HUES64 (cell line): ENCODE results near the gene R3HDM2.

Source experiments
- H3K27ac ChIP-seq: 2 replicates; pipeline ENCODE4 v1.7.0; 2013; ENCODE audit warnings: low read depth, low read length, inconsistent platforms
- H3K27me3 ChIP-seq: 2 replicates; pipeline ENCODE4 v1.6.1; 2013; ENCODE audit warnings: mild to moderate bottlenecking, low read length; ENCODE audit not compliant: insufficient read depth
- H3K36me3 ChIP-seq: 2 replicates; pipeline ENCODE4 v1.6.1; 2013; ENCODE audit warnings: mild to moderate bottlenecking, low read length; ENCODE audit not compliant: insufficient read depth
- H3K4me1 ChIP-seq: 2 replicates; pipeline ENCODE4 v1.6.1; 2013; ENCODE audit warnings: mild to moderate bottlenecking, low read length, moderate library complexity; ENCODE audit not compliant: insufficient read depth
- H3K4me3 ChIP-seq: 2 replicates; pipeline ENCODE4 v1.5.1; 2013; ENCODE audit warnings: mild to moderate bottlenecking, low read length, moderate library complexity
- H3K9ac ChIP-seq: 2 replicates; pipeline ENCODE4 v1.6.1; 2013; ENCODE audit warnings: mild to moderate bottlenecking, low read depth, low read length
- H3K9me3 ChIP-seq: 2 replicates; pipeline ENCODE4 v1.6.1; 2013; ENCODE audit warnings: low read depth, low read length; ENCODE audit not compliant: insufficient read depth
- WGBS: fragments of 150-250, 120-280 bp; methylation state at CpG from one replicate; pipeline ENCODE4 v1.1.7; 2013; ENCODE audit warnings: missing lambda C conversion rate; 5-methylcytosine and 5-hydroxymethylcytosine counted together

The R3HDM2 gene

DNA sequence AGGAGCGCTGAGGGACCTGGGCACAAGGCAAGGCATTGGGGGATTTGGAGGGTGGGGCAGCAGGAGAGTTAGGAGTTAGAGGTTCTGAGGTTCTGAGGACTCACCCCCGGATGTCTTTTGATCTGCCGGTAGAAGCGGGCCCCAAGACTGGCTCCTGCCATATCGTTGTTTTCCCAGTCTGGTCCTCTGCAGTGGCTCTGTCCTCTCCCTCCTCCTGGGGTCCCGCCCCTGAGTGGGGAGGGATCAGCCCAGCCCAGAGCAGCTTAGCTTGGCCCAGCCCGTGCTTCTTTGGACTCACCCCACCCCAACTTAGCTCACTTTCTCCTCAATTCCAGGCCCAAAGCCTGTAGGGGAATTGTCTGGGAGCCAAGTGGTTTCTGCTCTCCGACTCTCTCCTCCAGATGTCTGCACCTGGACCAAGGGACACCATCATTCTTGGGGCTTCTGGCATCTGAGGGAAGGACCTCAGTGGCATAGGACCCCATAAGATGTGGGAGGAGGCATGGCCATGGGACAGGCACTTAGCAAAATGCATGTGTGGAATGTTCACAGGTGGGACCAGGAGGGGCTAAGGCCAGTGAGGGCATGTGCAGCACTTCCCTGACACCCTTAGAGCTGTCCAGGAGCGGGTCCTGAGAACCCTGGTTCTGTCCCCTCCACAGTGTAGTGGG is 193.8 kb downstream of the R3HDM2 start:
- Histone ChIP-seq H3K4me3 (peak overlapping the region; percentile 57; the same call in 1 of the 2 replicates), H3K9me3 (no peaks in the 10 kb centered on the region), H3K27me3 (peaks cover 74% of the 10 kb centered on the region), H3K36me3 (peaks cover 26% of the 10 kb centered on the region), H3K4me1 (peaks cover 14% of the 10 kb centered on the region), H3K27ac (no peak overlapping the region), H3K9ac (no peak overlapping the region)
- 44% methylated on average over 8 of the region's 9 CpGs for WGBS

DNA sequence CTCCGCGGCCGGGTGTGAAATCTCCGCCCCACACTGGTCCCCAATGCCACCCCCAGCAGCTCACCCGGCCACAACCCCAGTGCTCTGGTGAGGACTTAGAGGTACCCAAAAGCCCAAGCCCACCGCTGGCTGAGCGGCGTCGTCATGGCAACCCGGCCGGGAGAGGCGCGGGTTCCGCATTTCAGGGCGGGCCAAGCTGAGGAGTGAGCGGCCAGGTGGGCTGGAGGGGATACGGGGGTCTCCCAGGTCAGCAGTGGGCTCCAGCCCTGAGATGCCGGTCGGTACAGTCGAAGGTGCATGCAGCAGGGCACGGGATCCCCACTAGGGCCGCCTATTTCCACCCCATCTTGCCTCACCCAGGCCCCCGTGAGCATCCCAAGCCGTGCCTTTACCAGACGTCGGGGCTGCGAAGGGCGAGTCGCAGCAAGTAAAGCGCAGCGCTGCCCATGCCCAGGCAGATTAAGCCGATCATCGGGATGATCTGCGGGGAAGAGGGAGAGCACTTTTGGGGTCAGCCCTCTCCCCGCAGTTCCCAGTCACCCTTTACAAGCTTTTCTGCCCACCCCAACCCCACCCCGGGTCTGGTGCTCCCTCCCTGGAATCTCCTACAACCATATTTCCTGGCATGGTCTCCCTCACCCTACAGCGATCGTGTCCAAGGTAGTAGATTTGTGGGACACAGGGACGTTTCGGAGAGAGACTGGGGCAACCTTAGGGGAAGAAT is 194.5 kb downstream of the R3HDM2 start:
- 40% methylated on average over 40 of the region's 40 CpGs for WGBS
- H3K36me3 ChIP-seq = peaks cover 33% of the 10 kb centered on the region
- peaks cover 67% of the 10 kb centered on the region for H3K27me3 ChIP-seq
- peaks cover 13% of the 10 kb centered on the region for H3K4me1 ChIP-seq
- H3K27ac ChIP-seq = no peak overlapping the region
- peak overlapping the region; percentile 8; the same call in 1 of the 2 replicates for H3K4me3 ChIP-seq
- H3K9ac ChIP-seq = no peak overlapping the region
- H3K9me3 ChIP-seq = no peaks in the 10 kb centered on the region

DNA sequence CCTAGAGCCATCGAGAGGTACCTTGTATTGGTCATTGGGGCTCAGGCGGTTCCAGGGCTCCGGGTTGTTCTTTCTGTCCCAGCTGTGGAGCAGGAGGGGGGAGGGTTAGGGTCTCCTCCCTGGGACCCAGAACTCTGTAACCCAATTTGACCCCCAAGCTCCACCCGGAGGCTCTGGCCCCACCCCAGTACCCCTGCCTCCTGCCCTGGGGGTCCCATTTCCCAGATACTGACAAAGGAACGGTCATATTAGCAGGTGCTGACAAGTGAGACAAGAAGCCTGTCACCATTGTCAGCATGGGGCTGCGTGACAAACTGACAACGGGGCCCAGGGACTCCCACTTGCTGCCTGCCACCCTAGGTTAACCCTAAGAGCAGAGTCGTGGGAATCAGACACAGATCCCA is 195.1 kb downstream of the R3HDM2 start:
- Histone ChIP-seq H3K36me3 (peaks cover 39% of the 10 kb centered on the region), H3K4me3 (no peak overlapping the region), H3K9ac (no peak overlapping the region), H3K27me3 (peaks cover 60% of the 10 kb centered on the region), H3K9me3 (no peaks in the 10 kb centered on the region), H3K4me1 (peaks cover 12% of the 10 kb centered on the region), H3K27ac (no peak overlapping the region)
- 74% methylated on average over 8 of the region's 8 CpGs for WGBS

DNA sequence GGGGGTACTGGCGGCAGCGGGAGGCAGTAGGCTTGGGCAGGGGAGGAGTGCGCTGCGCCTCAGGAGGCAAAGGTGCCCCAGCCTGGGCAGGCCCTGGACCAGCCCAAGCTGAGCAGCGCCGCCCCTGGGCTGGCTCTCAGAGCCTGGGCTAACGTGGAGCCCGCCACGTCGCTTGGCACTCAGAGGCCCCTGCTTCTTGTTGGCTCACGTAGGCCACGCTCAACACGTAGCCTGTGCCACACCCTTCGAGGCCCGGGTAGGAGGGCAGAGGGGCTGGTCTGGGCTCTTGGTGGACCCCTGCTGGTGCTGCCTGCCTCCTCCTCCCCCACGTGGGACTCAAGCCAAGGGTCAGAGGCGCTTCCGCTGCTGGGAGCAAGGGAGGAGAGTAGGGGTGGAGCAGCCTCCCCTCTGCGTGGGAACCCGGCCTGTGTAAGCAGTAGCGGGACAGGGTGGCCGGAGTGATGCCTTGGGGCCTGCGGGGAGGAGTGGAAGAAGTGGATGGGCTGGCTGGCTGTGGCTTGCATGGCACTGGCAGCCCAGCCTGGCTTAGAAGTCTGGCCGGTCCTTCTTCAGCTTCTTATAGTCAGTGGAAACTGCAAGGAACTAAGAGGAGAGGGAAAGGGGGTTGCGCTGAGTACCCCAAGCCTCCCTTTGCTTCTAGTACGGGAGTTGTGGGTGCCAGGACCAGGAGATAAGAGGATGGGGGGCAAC is 195.7 kb downstream of the R3HDM2 start:
- Histone ChIP-seq H3K36me3 (peaks cover 40% of the 10 kb centered on the region), H3K4me1 (peaks cover 14% of the 10 kb centered on the region)

DNA sequence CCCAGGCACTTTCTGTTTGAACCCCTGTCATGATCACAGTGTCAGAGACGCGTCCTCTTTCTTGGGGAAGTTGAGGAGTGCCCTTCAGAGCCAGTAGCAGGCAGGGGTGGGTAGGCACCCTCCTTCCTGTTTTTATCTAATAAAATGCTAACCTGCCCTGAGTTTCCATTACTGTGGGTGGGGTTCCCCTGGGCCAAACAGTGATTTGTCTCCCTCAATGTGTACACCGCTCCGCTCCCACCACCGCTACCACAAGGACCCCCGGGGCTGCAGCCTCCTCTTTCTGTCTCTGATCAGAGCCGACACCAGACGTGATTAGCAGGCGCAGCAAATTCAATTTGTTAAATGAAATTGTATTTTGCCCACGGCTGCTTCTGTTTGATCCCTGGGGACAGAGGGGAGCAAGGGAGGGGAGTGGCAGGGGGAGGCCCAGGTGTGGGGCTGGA is 196.2 kb downstream of the R3HDM2 start:
- peaks cover 49% of the 10 kb centered on the region for H3K27me3 ChIP-seq
- H3K4me1 ChIP-seq = peaks cover 14% of the 10 kb centered on the region
- peaks cover 40% of the 10 kb centered on the region for H3K36me3 ChIP-seq
- 91% methylated on average over 10 of the region's 10 CpGs for WGBS
- no peak overlapping the region for H3K4me3 ChIP-seq
- H3K9ac ChIP-seq = no peak overlapping the region
- H3K9me3 ChIP-seq = no peaks in the 10 kb centered on the region
- no peak overlapping the region for H3K27ac ChIP-seq

More for the DNA sequence above, 195.7 kb downstream of the R3HDM2 start:
- WGBS = 61% methylated on average over 26 of the region's 26 CpGs
- Histone ChIP-seq H3K9ac (no peak overlapping the region), H3K9me3 (no peaks in the 10 kb centered on the region), H3K27me3 (peaks cover 55% of the 10 kb centered on the region), H3K4me3 (no peak overlapping the region), H3K27ac (no peak overlapping the region)

DNA sequence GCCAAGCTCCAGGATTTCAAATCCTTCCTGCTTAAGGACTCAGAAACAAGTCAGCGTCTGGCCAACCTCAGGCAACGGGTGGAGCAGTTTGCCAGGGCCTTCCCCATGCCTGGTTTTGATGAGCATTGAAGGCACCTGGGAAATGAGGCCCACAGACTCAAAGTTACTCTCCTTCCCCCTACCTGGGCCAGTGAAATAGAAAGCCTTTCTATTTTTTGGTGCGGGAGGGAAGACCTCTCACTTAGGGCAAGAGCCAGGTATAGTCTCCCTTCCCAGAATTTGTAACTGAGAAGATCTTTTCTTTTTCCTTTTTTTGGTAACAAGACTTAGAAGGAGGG is 196.6 kb downstream of the R3HDM2 start:
- H3K36me3 ChIP-seq = peaks cover 40% of the 10 kb centered on the region
- peaks cover 14% of the 10 kb centered on the region for H3K4me1 ChIP-seq
- no peak overlapping the region for H3K9ac ChIP-seq
- H3K27ac ChIP-seq = no peak overlapping the region
- no peak overlapping the region for H3K4me3 ChIP-seq
- H3K27me3 ChIP-seq = peaks cover 46% of the 10 kb centered on the region
- no peaks in the 10 kb centered on the region for H3K9me3 ChIP-seq
- WGBS = 89% methylated on average over 3 of the region's 3 CpGs

DNA sequence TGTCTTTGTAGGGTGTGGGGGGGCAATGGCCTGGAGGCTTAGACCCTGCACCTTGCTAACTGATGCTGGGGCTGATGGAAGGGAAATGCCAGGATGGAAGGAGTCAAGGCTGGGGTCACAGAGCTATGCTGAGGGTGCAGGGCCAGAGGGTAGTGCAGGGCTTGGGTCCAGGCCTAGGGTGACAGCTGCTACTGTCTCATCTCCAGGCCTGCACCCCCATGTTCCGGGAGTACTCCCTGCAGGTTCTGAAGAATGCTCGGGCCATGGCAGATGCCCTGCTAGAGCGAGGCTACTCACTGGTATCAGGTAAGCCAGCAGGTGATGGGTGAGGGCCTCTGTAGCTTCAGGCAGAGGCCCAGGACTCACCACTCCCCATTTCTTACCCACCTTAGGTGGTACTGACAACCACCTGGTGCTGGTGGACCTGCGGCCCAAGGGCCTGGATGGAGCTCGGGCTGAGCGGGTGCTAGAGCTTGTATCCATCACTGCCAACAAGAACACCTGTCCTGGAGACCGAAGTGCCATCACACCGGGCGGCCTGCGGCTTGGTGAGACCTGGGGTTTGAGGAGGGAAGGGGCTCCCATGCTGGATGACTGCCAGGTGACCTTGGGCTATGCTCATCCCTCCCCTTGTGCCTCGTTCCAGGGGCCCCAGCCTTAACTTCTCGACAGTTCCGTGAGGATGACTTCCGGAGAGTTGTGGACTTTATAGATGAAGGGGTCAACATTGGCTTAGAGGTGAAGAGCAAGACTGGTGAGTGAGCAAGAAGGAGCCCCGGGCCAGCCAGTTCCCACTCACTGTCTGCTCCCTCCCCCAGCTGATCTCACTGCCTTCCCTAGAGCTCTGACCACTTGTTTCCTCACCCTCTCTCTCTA is 197.2 kb downstream of the R3HDM2 start:
- H3K9me3 ChIP-seq = no peaks in the 10 kb centered on the region
- peaks cover 46% of the 10 kb centered on the region for H3K27me3 ChIP-seq
- H3K9ac ChIP-seq = no peak overlapping the region
- peaks cover 40% of the 10 kb centered on the region for H3K36me3 ChIP-seq
- H3K4me3 ChIP-seq = no peak overlapping the region
- no peak overlapping the region for H3K27ac ChIP-seq
- 93% methylated on average over 15 of the region's 15 CpGs for WGBS
- peaks cover 14% of the 10 kb centered on the region for H3K4me1 ChIP-seq

DNA sequence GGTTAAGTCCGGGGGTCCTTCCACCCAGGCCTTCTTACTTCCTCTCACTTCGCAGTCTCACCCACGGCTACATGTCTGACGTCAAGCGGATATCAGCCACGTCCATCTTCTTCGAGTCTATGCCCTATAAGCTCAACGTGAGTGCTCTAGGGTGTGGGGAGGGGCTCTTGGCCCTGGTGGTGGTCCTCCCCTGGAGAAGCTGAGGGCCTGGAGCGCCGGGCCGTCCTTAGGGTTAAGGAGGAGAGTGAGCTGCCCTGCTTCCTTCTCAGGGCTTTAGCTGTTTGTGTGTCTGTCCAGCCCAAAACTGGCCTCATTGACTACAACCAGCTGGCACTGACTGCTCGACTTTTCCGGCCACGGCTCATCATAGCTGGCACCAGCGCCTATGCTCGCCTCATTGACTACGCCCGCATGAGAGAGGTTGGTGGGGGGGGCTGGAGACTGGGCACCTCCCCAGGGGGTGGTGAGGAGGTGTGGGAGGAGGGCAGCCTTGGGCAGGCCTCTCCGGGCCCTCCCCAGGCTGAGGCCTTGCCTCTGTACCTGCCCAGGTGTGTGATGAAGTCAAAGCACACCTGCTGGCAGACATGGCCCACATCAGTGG is 198.6 kb downstream of the R3HDM2 start:
- 96% methylated on average over 19 of the region's 19 CpGs for WGBS
- no peak overlapping the region for H3K9ac ChIP-seq
- peaks cover 40% of the 10 kb centered on the region for H3K36me3 ChIP-seq
- H3K9me3 ChIP-seq = no peaks in the 10 kb centered on the region
- no peak overlapping the region for H3K4me3 ChIP-seq
- peaks cover 44% of the 10 kb centered on the region for H3K27me3 ChIP-seq
- H3K27ac ChIP-seq = no peak overlapping the region
- H3K4me1 ChIP-seq = peaks cover 14% of the 10 kb centered on the region

DNA sequence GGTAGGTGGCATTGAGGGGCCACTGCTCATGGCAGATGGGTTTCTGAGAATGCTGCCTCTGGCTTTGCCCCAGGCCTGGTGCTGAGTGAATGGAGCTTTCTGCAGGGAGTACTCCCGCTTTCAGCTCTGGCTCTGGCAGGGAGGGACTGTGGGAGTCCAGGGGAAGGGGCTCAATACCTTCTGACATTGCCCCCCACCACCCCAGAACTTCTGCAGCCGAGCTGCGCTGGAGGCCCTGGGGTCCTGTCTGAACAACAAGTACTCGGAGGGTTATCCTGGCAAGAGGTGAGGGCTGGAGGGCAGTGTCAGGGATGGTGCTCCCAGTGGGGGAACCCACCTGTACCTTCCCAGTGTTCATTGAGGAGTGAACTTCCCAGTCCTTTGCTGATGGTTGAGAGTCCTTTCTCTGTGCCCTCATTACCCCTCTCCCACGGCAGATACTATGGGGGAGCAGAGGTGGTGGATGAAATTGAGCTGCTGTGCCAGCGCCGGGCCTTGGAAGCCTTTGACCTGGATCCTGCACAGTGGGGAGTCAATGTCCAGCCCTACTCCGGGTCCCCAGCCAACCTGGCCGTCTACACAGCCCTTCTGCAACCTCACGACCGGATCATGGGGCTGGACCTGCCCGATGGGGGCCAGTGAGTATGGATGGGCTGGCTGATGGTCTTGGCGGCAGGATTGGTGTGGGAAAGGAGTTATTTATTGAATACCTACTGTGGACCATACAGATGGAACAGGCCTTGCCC is 199.4 kb downstream of the R3HDM2 start:
- WGBS = 92% methylated on average over 12 of the region's 13 CpGs

More for the DNA sequence above, 199.4 kb downstream of the R3HDM2 start:
- peaks cover 40% of the 10 kb centered on the region for H3K36me3 ChIP-seq
- H3K9ac ChIP-seq = peak overlapping the region; percentile 97; the same call in 1 of the 2 replicates
- H3K4me1 ChIP-seq = peaks cover 16% of the 10 kb centered on the region
- H3K27ac ChIP-seq = no peak overlapping the region
- H3K4me3 ChIP-seq = peak overlapping the region; percentile 86; the same call in 1 of the 2 replicates
- no peaks in the 10 kb centered on the region for H3K9me3 ChIP-seq
- H3K27me3 ChIP-seq = peaks cover 44% of the 10 kb centered on the region
